Chondrocyte (in vitro differentiated cells): ENCODE results near the gene LCNL1. TPM values are rescaled to one million over a fixed set of nuclear protein-coding genes. Genes with fewer than 3 reads are reported as not detected.

Source experiments
- DNase-seq: peaks from one replicate; pipeline ENCODE4 v3.0.0; 2021; ENCODE audit warnings: mixed read lengths, low spot score
- H3K27ac Mint-ChIP-seq: one replicate; pipeline ENCODE4 v1.8.0; 2021; ENCODE audit warnings: mild to moderate bottlenecking, moderate library complexity, mixed read lengths; ENCODE audit not compliant: unreplicated experiment
- H3K27me3 Mint-ChIP-seq: 2 replicates; pipeline ENCODE4 v1.8.0; 2021; ENCODE audit warnings: low read depth, mixed read lengths
- H3K36me3 Mint-ChIP-seq: 2 replicates; pipeline ENCODE4 v1.8.0; 2021; ENCODE audit warnings: low read depth, mixed read lengths
- H3K4me1 Mint-ChIP-seq: 2 replicates; pipeline ENCODE4 v1.8.0; 2021; ENCODE audit warnings: low read depth, mild to moderate bottlenecking, mixed read lengths
- H3K4me3 Mint-ChIP-seq: one replicate; pipeline ENCODE4 v1.8.0; 2021; ENCODE audit warnings: mild to moderate bottlenecking, moderate library complexity, mixed read lengths; ENCODE audit not compliant: unreplicated experiment
- H3K9me3 Mint-ChIP-seq: 2 replicates; pipeline ENCODE4 v1.8.0; 2021; ENCODE audit warnings: low read depth, mixed read lengths
- total RNA-seq: library from RNA; stranded (reverse); gene quantifications from 3 replicates; pipeline ENCODE4 v1.2.1, GENCODE V29; 2021
- TF ChIP-seq, protein P1 (sequence below): fragments of 200-600 bp; sonication (generic); IDR thresholded peaks from 2 replicates; pipeline ENCODE4 v1.5.0; 2021; ENCODE audit warnings: antibody characterized with exemption, mild to moderate bottlenecking, moderate library complexity

LCNL1 gene
- total RNA-seq, 1 donor from 2014 or later = 5.2 TPM

DNA sequence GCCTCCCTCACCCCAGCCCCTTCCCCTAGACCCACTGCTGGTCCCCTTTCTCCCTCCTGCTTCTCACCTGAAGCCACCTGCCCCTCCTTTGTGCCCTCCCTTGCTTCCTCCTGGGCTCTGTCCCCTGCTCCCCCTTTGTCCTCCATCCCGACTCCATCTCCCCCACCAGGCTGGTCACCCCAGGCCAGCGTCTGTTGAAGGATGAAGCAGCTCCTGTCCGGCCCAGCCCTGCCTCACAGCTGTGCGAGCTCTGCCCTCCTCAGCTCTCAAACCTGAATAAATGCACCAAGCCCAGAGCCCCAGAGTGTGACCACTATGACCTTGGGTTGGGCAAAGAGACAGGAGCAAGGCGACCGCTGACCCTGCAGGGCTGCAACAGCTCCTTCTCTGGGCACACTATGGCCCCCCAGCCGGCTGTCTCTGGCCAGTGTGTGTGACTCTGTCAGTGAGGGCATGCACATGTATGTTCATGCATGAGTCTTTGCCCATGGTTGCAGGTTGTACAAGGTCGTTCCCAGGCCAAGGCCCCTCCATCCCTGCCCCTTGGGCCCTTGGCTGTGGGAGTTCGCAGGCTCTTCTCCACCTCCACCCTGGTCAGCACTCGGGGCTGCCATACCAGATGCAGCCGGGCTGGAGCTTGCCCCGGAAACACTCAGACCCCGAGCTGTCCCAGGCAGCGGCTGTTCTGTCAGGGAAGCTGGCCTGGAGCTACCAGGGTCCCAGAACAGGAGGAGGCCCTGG is 27.4 kb upstream of the LCNL1 start:
- H3K4me3 Mint-ChIP-seq = no peak overlapping the region
- TF ChIP-seq, protein P1, sequence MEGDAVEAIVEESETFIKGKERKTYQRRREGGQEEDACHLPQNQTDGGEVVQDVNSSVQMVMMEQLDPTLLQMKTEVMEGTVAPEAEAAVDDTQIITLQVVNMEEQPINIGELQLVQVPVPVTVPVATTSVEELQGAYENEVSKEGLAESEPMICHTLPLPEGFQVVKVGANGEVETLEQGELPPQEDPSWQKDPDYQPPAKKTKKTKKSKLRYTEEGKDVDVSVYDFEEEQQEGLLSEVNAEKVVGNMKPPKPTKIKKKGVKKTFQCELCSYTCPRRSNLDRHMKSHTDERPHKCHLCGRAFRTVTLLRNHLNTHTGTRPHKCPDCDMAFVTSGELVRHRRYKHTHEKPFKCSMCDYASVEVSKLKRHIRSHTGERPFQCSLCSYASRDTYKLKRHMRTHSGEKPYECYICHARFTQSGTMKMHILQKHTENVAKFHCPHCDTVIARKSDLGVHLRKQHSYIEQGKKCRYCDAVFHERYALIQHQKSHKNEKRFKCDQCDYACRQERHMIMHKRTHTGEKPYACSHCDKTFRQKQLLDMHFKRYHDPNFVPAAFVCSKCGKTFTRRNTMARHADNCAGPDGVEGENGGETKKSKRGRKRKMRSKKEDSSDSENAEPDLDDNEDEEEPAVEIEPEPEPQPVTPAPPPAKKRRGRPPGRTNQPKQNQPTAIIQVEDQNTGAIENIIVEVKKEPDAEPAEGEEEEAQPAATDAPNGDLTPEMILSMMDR = no peak
- H3K4me1 Mint-ChIP-seq = peaks cover 1% of the 10 kb centered on the region
- DNase-seq = no peak
- H3K36me3 Mint-ChIP-seq = no peaks in the 10 kb centered on the region
- H3K27ac Mint-ChIP-seq = no peak overlapping the region
- peaks cover 3% of the 10 kb centered on the region for H3K9me3 Mint-ChIP-seq
- H3K27me3 Mint-ChIP-seq = peaks cover 2% of the 10 kb centered on the region

DNA sequence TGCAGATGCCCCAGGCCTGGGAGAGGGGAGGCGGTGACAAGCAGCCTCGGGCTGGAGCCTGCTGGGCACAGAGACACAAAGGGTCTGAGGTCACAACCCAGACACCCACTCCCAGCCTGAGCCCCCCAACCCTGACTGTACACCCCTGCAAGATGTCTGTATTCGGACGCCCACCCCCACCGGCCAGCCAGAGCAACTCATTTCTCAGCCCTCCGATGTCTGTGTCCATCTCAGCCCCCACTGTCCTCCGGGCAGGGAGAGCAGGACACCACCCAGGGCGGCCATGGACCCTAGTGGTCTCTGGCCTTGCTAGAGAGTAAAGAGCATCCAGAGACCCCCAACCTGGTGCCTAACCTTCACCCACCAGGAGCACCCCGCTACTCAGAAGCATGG is 26.9 kb upstream of the LCNL1 start:
- H3K27ac Mint-ChIP-seq = no peak overlapping the region
- H3K36me3 Mint-ChIP-seq = no peaks in the 10 kb centered on the region
- H3K27me3 Mint-ChIP-seq = peaks cover 2% of the 10 kb centered on the region
- no peaks in the 10 kb centered on the region for H3K4me1 Mint-ChIP-seq
- no peak for DNase-seq
- H3K4me3 Mint-ChIP-seq = no peak overlapping the region
- peaks cover 3% of the 10 kb centered on the region for H3K9me3 Mint-ChIP-seq
- TF ChIP-seq, protein P1 = no peak

DNA sequence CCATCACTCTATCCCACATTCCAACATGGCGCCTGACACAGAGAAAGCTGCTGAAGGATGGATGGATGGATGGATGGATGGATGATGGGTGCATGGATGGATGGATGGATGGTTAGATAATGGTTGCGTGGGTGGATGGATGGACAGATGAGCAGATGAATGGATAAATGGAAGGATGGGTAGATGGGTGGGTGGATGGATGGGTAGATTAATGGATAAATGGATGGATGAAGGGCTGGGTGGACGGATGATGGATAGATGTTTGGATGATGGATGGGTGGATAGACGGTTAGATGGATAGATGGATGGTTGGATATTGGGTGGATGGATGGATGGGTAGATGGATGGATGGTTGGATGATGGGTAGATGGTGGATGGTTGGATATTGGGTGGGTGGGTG is 26.2 kb upstream of the LCNL1 start:
- TF ChIP-seq, protein P1 = no peak
- peaks cover 3% of the 10 kb centered on the region for H3K9me3 Mint-ChIP-seq
- no peaks in the 10 kb centered on the region for H3K4me1 Mint-ChIP-seq
- no peaks in the 10 kb centered on the region for H3K36me3 Mint-ChIP-seq
- H3K27ac Mint-ChIP-seq = no peak overlapping the region
- H3K4me3 Mint-ChIP-seq = no peak overlapping the region
- no peak for DNase-seq
- H3K27me3 Mint-ChIP-seq = peaks cover 2% of the 10 kb centered on the region

DNA sequence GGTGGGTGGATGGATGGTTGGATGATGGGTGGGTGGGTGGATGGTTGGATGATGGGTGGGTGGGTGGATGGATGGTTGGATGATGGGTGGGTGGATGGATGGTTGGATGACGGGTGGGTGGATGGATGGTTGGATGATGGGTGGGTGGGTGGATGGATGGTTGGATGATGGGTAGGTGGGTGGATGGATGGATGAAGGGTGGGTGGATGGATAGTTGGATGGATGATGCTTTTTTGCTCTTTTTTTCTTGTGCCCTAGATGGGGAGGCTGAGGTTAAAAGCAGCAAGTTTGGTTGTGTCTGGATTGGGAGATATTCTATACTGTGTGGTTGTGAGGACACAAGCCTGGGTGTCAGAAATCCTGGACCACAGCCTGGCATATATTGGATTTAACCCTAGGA is 25.3 kb upstream of the LCNL1 start:
- H3K27me3 Mint-ChIP-seq = peaks cover 2% of the 10 kb centered on the region
- no peak overlapping the region for H3K4me3 Mint-ChIP-seq
- no peak for DNase-seq
- H3K4me1 Mint-ChIP-seq = no peaks in the 10 kb centered on the region
- no peak overlapping the region for H3K27ac Mint-ChIP-seq
- no peaks in the 10 kb centered on the region for H3K36me3 Mint-ChIP-seq
- TF ChIP-seq, protein P1 = no peak
- peaks cover 3% of the 10 kb centered on the region for H3K9me3 Mint-ChIP-seq

DNA sequence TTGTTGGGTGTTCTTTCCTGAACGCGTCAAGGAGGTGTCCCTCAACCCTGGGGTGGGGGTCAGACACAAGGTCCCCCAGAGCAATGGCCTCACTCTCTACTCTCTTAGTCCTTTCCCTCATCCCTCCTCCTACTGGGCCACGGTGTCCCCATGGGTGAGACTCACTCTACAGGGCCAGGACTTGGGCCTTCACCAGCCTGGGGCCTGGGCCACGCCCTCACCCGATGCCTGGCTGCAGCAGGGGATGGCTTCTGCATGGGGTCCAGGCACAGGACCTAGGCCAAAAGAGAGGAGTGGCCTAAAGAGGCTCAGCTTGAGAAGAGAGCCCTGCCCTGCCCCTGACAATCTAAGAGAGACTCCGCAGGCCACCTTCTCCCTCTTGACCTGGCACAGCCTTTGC is 24.9 kb upstream of the LCNL1 start:
- no peaks in the 10 kb centered on the region for H3K36me3 Mint-ChIP-seq

More for the DNA sequence above, 24.9 kb upstream of the LCNL1 start:
- TF ChIP-seq, protein P1 = no peak
- Mint-ChIP-seq H3K27me3 (peaks cover 2% of the 10 kb centered on the region), H3K27ac (no peak overlapping the region), H3K4me1 (no peaks in the 10 kb centered on the region), H3K4me3 (no peak overlapping the region), H3K9me3 (peaks cover 3% of the 10 kb centered on the region)
- DNase-seq = no peak
